GM21737 (cell line): ENCODE results near the gene CNN1.
A peak's percentile ranks its signal among the peaks of the same experiment; 100 is the strongest.
"Not testable (repeated sequence)": the region's sequence is repeated elsewhere in the genome, so short reads cannot be mapped to it uniquely, and the experiment has no call there.

ENCODE experiments used
- ATAC-seq: cut with Tn5 transposase; IDR thresholded peaks from one replicate; pipeline ENCODE4 v1.9.1; 2021; ENCODE audit warnings: mild to moderate bottlenecking, moderate library complexity; ENCODE audit not compliant: unreplicated experiment

Gene CNN1

GRCh38 chr19:11563532-11563931, 24.9 kb downstream of the CNN1 start:
- no peak for ATAC-seq

- ATAC-seq = not testable (repeated sequence)
Observed at GRCh38 chr19:11564082-11564807, 25.6 kb downstream of the CNN1 start.

- not testable (repeated sequence) for ATAC-seq
Observed at GRCh38 chr19:11565649-11565980, 27.0 kb downstream of the CNN1 start.

- ATAC-seq = no peak
Observed at GRCh38 chr19:11566164-11566563, 27.5 kb downstream of the CNN1 start.

GRCh38 chr19:11570039-11570462, 31.4 kb downstream of the CNN1 start:
- no peak for ATAC-seq

GRCh38 chr19:11573354-11573753, 34.7 kb downstream of the CNN1 start:
- ATAC-seq = not testable (repeated sequence)

GRCh38 chr19:11573763-11574162, 35.1 kb downstream of the CNN1 start:
- not testable (repeated sequence) for ATAC-seq

GRCh38 chr19:11574689-11575088, 36.0 kb downstream of the CNN1 start:
- ATAC-seq = no peak

GRCh38 chr19:11576227-11576626, 37.6 kb downstream of the CNN1 start:
- no peak for ATAC-seq

GRCh38 chr19:11577451-11578257, 39.0 kb downstream of the CNN1 start, which contains the start of gene ACP5:
TSS of gene ACP5 (minus strand) at chr19:11577645. CDS start at chr19:11577317, 328 bp downstream.
- ATAC-seq = no peak

- no peak for ATAC-seq
Observed at GRCh38 chr19:11578258-11579142, 39.8 kb downstream of the CNN1 start.

GRCh38 chr19:11580116-11580515, 41.5 kb downstream of the CNN1 start:
- ATAC-seq = no peak

- peak; percentile 58 for ATAC-seq
Observed at GRCh38 chr19:11581740-11582139, 43.1 kb downstream of the CNN1 start.

- ATAC-seq = no peak
Observed at GRCh38 chr19:11586331-11586730, 47.7 kb downstream of the CNN1 start.

GRCh38 chr19:11587302-11587974, 48.8 kb downstream of the CNN1 start:
- ATAC-seq = no peak

- no peak for ATAC-seq
Observed at GRCh38 chr19:11587975-11588631, 49.5 kb downstream of the CNN1 start.

GRCh38 chr19:11594084-11594483, 55.4 kb downstream of the CNN1 start:
- ATAC-seq = no peak

GRCh38 chr19:11596156-11596555, 57.5 kb downstream of the CNN1 start:
- ATAC-seq = no peak

- ATAC-seq = peak; percentile 96
Observed at GRCh38 chr19:11597202-11598102, 58.8 kb downstream of the CNN1 start, which contains the start of gene ZNF627. TSS of gene ZNF627 (plus strand) at chr19:11597483. CDS start at chr19:11597628, 145 bp downstream.
